ENCODE data around the gene TANGO2. TPM values are rescaled to one million over a fixed set of nuclear protein-coding genes. Genes with fewer than 3 reads are reported as not detected.

TANGO2 gene
- total and polyA plus RNA-seq, 2 experiments from 2014 or later: 27.3 to 45.0 TPM

GRCh38 chr22:19975707-19976035 lies 45.2 kb upstream of the TANGO2 start:
- H3K9me2 ChIP-seq (ENCODE audit: insufficient read depth): no peaks in the 10 kb centered on the region
- TF ChIP-seq EZH2phosphoT487 (IDR thresholded peaks at IDR 0.05; ENCODE audit: insufficient read depth, low read depth): no peak
- TF ChIP-seq EZH2 (IDR thresholded peaks at IDR 0.05; ENCODE audit: insufficient read depth, poor library complexity, severe bottlenecking): no peak
- H3K27ac ChIP-seq: no peak overlapping the region
- no peaks in the 10 kb centered on the region for H3K79me2 ChIP-seq (ENCODE audit: insufficient read depth)
- H2AFZ ChIP-seq: no peak overlapping the region
- WGBS, 2 experiments (ENCODE audit: low coverage in 1 of 2, low lambda C conversion rate in 2 of 2, missing lambda C conversion rate in 2 of 2): 95 to 97% methylated on average over 4 of the region's 4 CpGs
- no peaks in the 10 kb centered on the region for H3K27me3 ChIP-seq (replicated peaks; ENCODE audit: insufficient read depth)
- no peaks in the 10 kb centered on the region for H4K20me1 ChIP-seq (ENCODE audit: insufficient read depth)
- H3K4me1 ChIP-seq (ENCODE audit: insufficient read depth): no peaks in the 10 kb centered on the region
- no peak overlapping the region for H3K4me2 ChIP-seq (ENCODE audit: unreplicated experiment)
- H3K4me3 ChIP-seq: no peak overlapping the region
- no peak overlapping the region for H3K9ac ChIP-seq
- in situ Hi-C loops (cut with MboI): loop anchor here (25.0 kb wide), 1 partner anchor 312 kb away; no protein-coding TSS in a partner anchor
- no peak for DNase-seq
- H3F3A ChIP-seq (ENCODE audit: insufficient read depth): no peaks in the 10 kb centered on the region
- H3K9me3 ChIP-seq (ENCODE audit: low read depth): no peaks in the 10 kb centered on the region
- H3K36me3 ChIP-seq (ENCODE audit: low read depth): no peaks in the 10 kb centered on the region

- Histone ChIP-seq H3K27me3 (replicated peaks; ENCODE audit: insufficient read depth) (no peaks in the 10 kb centered on the region), H3K4me3 (no peak overlapping the region), H3K9ac (no peak overlapping the region), H3K27ac (no peak overlapping the region), H3K36me3 (ENCODE audit: low read depth) (no peaks in the 10 kb centered on the region), H3K9me2 (ENCODE audit: insufficient read depth) (no peaks in the 10 kb centered on the region), H3K4me2 (ENCODE audit: unreplicated experiment) (no peak overlapping the region), H3F3A (ENCODE audit: insufficient read depth) (no peaks in the 10 kb centered on the region), H3K79me2 (ENCODE audit: insufficient read depth) (no peaks in the 10 kb centered on the region), H3K4me1 (ENCODE audit: insufficient read depth) (no peaks in the 10 kb centered on the region), H2AFZ (no peak overlapping the region), H3K9me3 (ENCODE audit: low read depth) (no peaks in the 10 kb centered on the region), H4K20me1 (ENCODE audit: insufficient read depth) (no peaks in the 10 kb centered on the region)
- no peak for TF ChIP-seq EZH2 (IDR thresholded peaks at IDR 0.05; ENCODE audit: insufficient read depth, poor library complexity, severe bottlenecking)
- no peak for TF ChIP-seq EZH2phosphoT487 (IDR thresholded peaks at IDR 0.05; ENCODE audit: insufficient read depth, low read depth)
- in situ Hi-C loops (cut with MboI): loop anchor here (25.0 kb wide), 1 partner anchor 311 kb away; no protein-coding TSS in a partner anchor
- no peak for DNase-seq
- 85 to 86% methylated on average over 2 to 3 of the region's 3 CpGs for WGBS, 2 experiments (ENCODE audit: low coverage in 1 of 2, low lambda C conversion rate in 2 of 2, missing lambda C conversion rate in 2 of 2)
These were observed 44.2 kb upstream of the TANGO2 start for GRCh38 chr22:19976671-19977070.

GRCh38 chr22:19977296-19978243 lies 43.3 kb upstream of the TANGO2 start:
- 93 to 95% methylated on average over 27 to 32 of the region's 32 CpGs for WGBS, 2 experiments (ENCODE audit: low coverage in 1 of 2, low lambda C conversion rate in 2 of 2, missing lambda C conversion rate in 2 of 2)
- Histone ChIP-seq H3K79me2 (ENCODE audit: insufficient read depth) (no peaks in the 10 kb centered on the region), H3K9ac (no peak overlapping the region), H4K20me1 (ENCODE audit: insufficient read depth) (no peaks in the 10 kb centered on the region), H3K4me1 (ENCODE audit: insufficient read depth) (no peaks in the 10 kb centered on the region), H3F3A (ENCODE audit: insufficient read depth) (no peaks in the 10 kb centered on the region), H3K36me3 (ENCODE audit: low read depth) (no peaks in the 10 kb centered on the region), H3K9me2 (ENCODE audit: insufficient read depth) (no peaks in the 10 kb centered on the region), H2AFZ (no peak overlapping the region), H3K4me3 (no peak overlapping the region), H3K27me3 (replicated peaks; ENCODE audit: insufficient read depth) (no peaks in the 10 kb centered on the region), H3K9me3 (ENCODE audit: low read depth) (no peaks in the 10 kb centered on the region), H3K4me2 (ENCODE audit: unreplicated experiment) (no peak overlapping the region), H3K27ac (no peak overlapping the region)
- TF ChIP-seq EZH2phosphoT487 (IDR thresholded peaks at IDR 0.05; ENCODE audit: insufficient read depth, low read depth) (no peak), EZH2 (IDR thresholded peaks at IDR 0.05; ENCODE audit: insufficient read depth, poor library complexity, severe bottlenecking) (no peak)
- in situ Hi-C loops (cut with MboI): loop anchor here (25.0 kb wide), 1 partner anchor 310 kb away; no protein-coding TSS in a partner anchor
- no peak for DNase-seq

GRCh38 chr22:19978748-19979147 lies 42.2 kb upstream of the TANGO2 start:
- in situ Hi-C loops (cut with MboI): loop anchor here (25.0 kb wide), 1 partner anchor 309 kb away; no protein-coding TSS in a partner anchor
- no peak for DNase-seq
- Histone ChIP-seq H3K36me3 (ENCODE audit: low read depth) (no peaks in the 10 kb centered on the region), H3K27me3 (replicated peaks; ENCODE audit: insufficient read depth) (no peaks in the 10 kb centered on the region), H3K9me3 (ENCODE audit: low read depth) (no peaks in the 10 kb centered on the region), H4K20me1 (ENCODE audit: insufficient read depth) (no peaks in the 10 kb centered on the region), H3K4me2 (ENCODE audit: unreplicated experiment) (no peak overlapping the region), H3K4me1 (ENCODE audit: insufficient read depth) (no peaks in the 10 kb centered on the region), H3F3A (ENCODE audit: insufficient read depth) (no peaks in the 10 kb centered on the region), H3K79me2 (ENCODE audit: insufficient read depth) (no peaks in the 10 kb centered on the region), H2AFZ (no peak overlapping the region), H3K27ac (no peak overlapping the region), H3K9ac (no peak overlapping the region), H3K4me3 (no peak overlapping the region), H3K9me2 (ENCODE audit: insufficient read depth) (no peaks in the 10 kb centered on the region)
- WGBS, 2 experiments (ENCODE audit: low coverage in 1 of 2, low lambda C conversion rate in 2 of 2, missing lambda C conversion rate in 2 of 2): 93 to 94% methylated on average over 17 of the region's 17 CpGs
- TF ChIP-seq EZH2 (IDR thresholded peaks at IDR 0.05; ENCODE audit: insufficient read depth, poor library complexity, severe bottlenecking): no peak

All from GM23248 (cell line).